HEK293 (cell line): ENCODE measurements around the gene TBPL1.

Experiments
- CTCF ChIA-PET: fragments of 350-600 bp; formaldehyde crosslinking; extraction: SDS; loops from one replicate; lab custom pipeline; 2021; ENCODE audit warnings: antibody characterized with exemption; lab: Yijun Ruan, JAX
- POLR2A ChIA-PET: fragments of 300-600 bp; formaldehyde crosslinking; extraction: SDS; loops from one replicate; lab custom pipeline; 2020; ENCODE audit warnings: antibody characterized with exemption, inconsistent platforms; lab: Yijun Ruan, JAX
- H3K27ac ChIP-seq: fragments of 200-500 bp; sonication (Bioruptor generic); 2 replicates; pipeline ENCODE4 v1.5.1; 2014; ENCODE audit warnings: low read depth, low read length, control low read depth, inconsistent platforms; ENCODE audit errors: extremely low read depth
- H3K36me3 ChIP-seq, 2 experiments: fragments of 200-500 bp in 1 of 2; sonication (Bioruptor generic) in 1 of 2; 1 replicate in 1 of 2; 2 replicates in 1 of 2; pipeline ENCODE4 v1.5.1; 2014 to 2017; ENCODE audit warnings: inconsistent platforms in 2 of 2, low read length in 2 of 2; ENCODE audit not compliant: control insufficient read depth in 2 of 2, insufficient read depth in 1 of 2
- H3K4me1 ChIP-seq: fragments of 200-500 bp; sonication (Bioruptor generic); 2 replicates; pipeline ENCODE4 v1.5.1; 2014; ENCODE audit warnings: mild to moderate bottlenecking, low read length, inconsistent platforms; ENCODE audit not compliant: control insufficient read depth, insufficient read depth
- H3K4me3 ChIP-seq: 2 replicates; pipeline ENCODE4 v1.5.1; 2011; ENCODE audit warnings: low read depth, mild to moderate bottlenecking, control low read depth, low read length, moderate library complexity
- H3K9me3 ChIP-seq: fragments of 200-500 bp; sonication (Bioruptor generic); 2 replicates; pipeline ENCODE4 v1.5.1; 2014; ENCODE audit warnings: low read depth, low read length, inconsistent platforms; ENCODE audit not compliant: control insufficient read depth, insufficient read depth
- BCL11A ChIP-seq: fragments of 450-650 bp; formaldehyde crosslinking; IDR thresholded peaks from 2 replicates; pipeline ENCODE4 v1.5.1; 2016; ENCODE audit warnings: low read depth, missing biosample characterization, missing genetic modification characterization
- EGR2 ChIP-seq: fragments of 450-650 bp; formaldehyde crosslinking; IDR thresholded peaks from 2 replicates; pipeline ENCODE4 v1.5.1; 2016; ENCODE audit warnings: low read depth, missing biosample characterization, missing genetic modification characterization
- HOXA7 ChIP-seq: sonication (generic); formaldehyde crosslinking; IDR thresholded peaks from 2 replicates; pipeline ENCODE4 v1.8.1; 2022; ENCODE audit warnings: missing genetic modification reagents, borderline replicate concordance
- SALL2 ChIP-seq: fragments of 450-650 bp; formaldehyde crosslinking; IDR thresholded peaks from 2 replicates; pipeline ENCODE4 v1.5.0; 2017; ENCODE audit warnings: missing biosample characterization, mild to moderate bottlenecking, missing genetic modification characterization, borderline replicate concordance
- ZBTB8A ChIP-seq: fragments of 450-650 bp; formaldehyde crosslinking; IDR thresholded peaks from 2 replicates; pipeline ENCODE4 v1.5.1; 2016; ENCODE audit warnings: missing biosample characterization, missing genetic modification characterization
- ZFP41 ChIP-seq: fragments of 450-650 bp; formaldehyde crosslinking; IDR thresholded peaks from 2 replicates; pipeline ENCODE4 v1.5.1; 2016; ENCODE audit warnings: missing biosample characterization, missing genetic modification characterization, borderline replicate concordance
- ZNF350 ChIP-seq: fragments of 450-650 bp; formaldehyde crosslinking; IDR thresholded peaks from 2 replicates; pipeline ENCODE4 v1.5.0; 2017; ENCODE audit warnings: missing biosample characterization, mild to moderate bottlenecking, missing genetic modification characterization
- ZNF501 ChIP-seq: fragments of 450-650 bp; formaldehyde crosslinking; IDR thresholded peaks from 2 replicates; pipeline ENCODE4 v1.5.1; 2016; ENCODE audit warnings: missing biosample characterization, missing genetic modification characterization
- ZNF521 ChIP-seq: fragments of 450-650 bp; formaldehyde crosslinking; IDR thresholded peaks from 2 replicates; pipeline ENCODE4 v1.5.1; 2017; ENCODE audit warnings: missing biosample characterization, mild to moderate bottlenecking, missing genetic modification characterization
- ZNF530 ChIP-seq: fragments of 450-650 bp; formaldehyde crosslinking; IDR thresholded peaks from 2 replicates; pipeline ENCODE4 v1.5.1; 2016; ENCODE audit warnings: low read depth, missing biosample characterization, missing genetic modification characterization
- ZNF621 ChIP-seq: fragments of 450-650 bp; formaldehyde crosslinking; IDR thresholded peaks from 2 replicates; pipeline ENCODE4 v1.5.1; 2017; ENCODE audit warnings: missing biosample characterization, missing genetic modification characterization
- ZNF626 ChIP-seq: fragments of 450-650 bp; sonication (Bioruptor Pico); formaldehyde crosslinking; IDR thresholded peaks from 2 replicates; pipeline ENCODE4 v1.5.1; 2018; ENCODE audit warnings: missing biosample characterization, missing genetic modification characterization, inconsistent platforms
- ZNF791 ChIP-seq: fragments of 450-650 bp; formaldehyde crosslinking; IDR thresholded peaks from 2 replicates; pipeline ENCODE4 v1.5.1; 2016; ENCODE audit warnings: missing biosample characterization, missing genetic modification characterization
- TF ChIP-seq, protein P1 (sequence below): fragments of 450-650 bp; formaldehyde crosslinking; IDR thresholded peaks from 2 replicates; pipeline ENCODE4 v1.5.1; 2016; ENCODE audit warnings: missing biosample characterization, missing genetic modification characterization
- TF ChIP-seq, protein P2 (sequence below): fragments of 450-650 bp; formaldehyde crosslinking; IDR thresholded peaks from 2 replicates; pipeline ENCODE4 v1.5.1; 2016; ENCODE audit warnings: missing biosample characterization, missing genetic modification characterization, borderline replicate concordance
- TF ChIP-seq, protein P3 (sequence below): fragments of 450-650 bp; formaldehyde crosslinking; IDR thresholded peaks from 2 replicates; pipeline ENCODE4 v1.5.1; 2016; ENCODE audit warnings: missing biosample characterization, missing genetic modification characterization
- TF ChIP-seq, protein P4 (sequence below): fragments of 450-650 bp; formaldehyde crosslinking; IDR thresholded peaks from 2 replicates; pipeline ENCODE4 v1.5.0; 2017; ENCODE audit warnings: missing biosample characterization, missing genetic modification characterization, borderline replicate concordance

Gene TBPL1

DNA sequence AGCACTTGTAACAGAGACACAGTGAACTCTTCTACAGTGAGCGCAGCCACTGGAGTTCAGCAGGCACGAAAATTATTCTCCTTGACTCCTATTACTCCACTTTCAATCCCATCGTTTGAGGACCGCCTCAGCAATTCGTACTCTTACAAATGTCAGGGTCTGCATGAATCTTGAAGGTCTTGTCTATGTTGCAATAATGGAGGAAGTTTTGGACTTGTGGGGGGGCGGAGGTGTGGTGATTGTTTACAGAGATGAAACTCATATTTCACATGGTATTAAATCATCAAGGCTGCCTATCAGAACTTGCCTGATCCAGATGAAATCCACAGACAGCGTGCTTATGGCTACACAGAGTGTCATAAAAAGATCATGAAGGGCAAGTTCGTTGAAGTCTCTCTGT, 57.4 kb downstream of the TBPL1 start:
- Histone ChIP-seq H3K27ac (no peak overlapping the region), H3K4me3 (no peak overlapping the region), H3K4me1 (peaks cover 11% of the 10 kb centered on the region; the same call in 1 of the 2 replicates), H3K36me3 (no peaks in the 10 kb centered on the region), H3K9me3 (no peaks in the 10 kb centered on the region)
- ChIA-PET CTCF (no interaction called here), POLR2A (no interaction called here)
- TF ChIP-seq ZNF621, result no peak
- no peak for TF ChIP-seq ZNF350
- no peak for TF ChIP-seq ZNF530 (tag by site-specific recombination)
- TF ChIP-seq ZNF521 (tag by site-specific recombination), result no peak
- TF ChIP-seq, protein P1, sequence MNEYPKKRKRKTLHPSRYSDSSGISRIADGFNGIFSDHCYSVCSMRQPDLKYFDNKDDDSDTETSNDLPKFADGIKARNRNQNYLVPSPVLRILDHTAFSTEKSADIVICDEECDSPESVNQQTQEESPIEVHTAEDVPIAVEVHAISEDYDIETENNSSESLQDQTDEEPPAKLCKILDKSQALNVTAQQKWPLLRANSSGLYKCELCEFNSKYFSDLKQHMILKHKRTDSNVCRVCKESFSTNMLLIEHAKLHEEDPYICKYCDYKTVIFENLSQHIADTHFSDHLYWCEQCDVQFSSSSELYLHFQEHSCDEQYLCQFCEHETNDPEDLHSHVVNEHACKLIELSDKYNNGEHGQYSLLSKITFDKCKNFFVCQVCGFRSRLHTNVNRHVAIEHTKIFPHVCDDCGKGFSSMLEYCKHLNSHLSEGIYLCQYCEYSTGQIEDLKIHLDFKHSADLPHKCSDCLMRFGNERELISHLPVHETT (tag by site-specific recombination), result no peak
- TF ChIP-seq, protein P2, sequence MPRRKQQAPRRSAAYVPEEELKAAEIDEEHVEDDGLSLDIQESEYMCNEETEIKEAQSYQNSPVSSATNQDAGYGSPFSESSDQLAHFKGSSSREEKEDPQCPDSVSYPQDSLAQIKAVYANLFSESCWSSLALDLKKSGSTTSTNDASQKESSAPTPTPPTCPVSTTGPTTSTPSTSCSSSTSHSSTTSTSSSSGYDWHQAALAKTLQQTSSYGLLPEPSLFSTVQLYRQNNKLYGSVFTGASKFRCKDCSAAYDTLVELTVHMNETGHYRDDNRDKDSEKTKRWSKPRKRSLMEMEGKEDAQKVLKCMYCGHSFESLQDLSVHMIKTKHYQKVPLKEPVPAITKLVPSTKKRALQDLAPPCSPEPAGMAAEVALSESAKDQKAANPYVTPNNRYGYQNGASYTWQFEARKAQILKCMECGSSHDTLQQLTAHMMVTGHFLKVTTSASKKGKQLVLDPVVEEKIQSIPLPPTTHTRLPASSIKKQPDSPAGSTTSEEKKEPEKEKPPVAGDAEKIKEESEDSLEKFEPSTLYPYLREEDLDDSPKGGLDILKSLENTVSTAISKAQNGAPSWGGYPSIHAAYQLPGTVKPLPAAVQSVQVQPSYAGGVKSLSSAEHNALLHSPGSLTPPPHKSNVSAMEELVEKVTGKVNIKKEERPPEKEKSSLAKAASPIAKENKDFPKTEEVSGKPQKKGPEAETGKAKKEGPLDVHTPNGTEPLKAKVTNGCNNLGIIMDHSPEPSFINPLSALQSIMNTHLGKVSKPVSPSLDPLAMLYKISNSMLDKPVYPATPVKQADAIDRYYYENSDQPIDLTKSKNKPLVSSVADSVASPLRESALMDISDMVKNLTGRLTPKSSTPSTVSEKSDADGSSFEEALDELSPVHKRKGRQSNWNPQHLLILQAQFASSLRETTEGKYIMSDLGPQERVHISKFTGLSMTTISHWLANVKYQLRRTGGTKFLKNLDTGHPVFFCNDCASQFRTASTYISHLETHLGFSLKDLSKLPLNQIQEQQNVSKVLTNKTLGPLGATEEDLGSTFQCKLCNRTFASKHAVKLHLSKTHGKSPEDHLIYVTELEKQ (tag by site-specific recombination), result no peak
- no peak for TF ChIP-seq BCL11A (tag by site-specific recombination)
- TF ChIP-seq ZNF791 (tag by site-specific recombination), result no peak
- TF ChIP-seq ZBTB8A (tag by site-specific recombination), result no peak
- no peak for TF ChIP-seq HOXA7 (CRISPR knock-in tag)
- TF ChIP-seq, protein P3, sequence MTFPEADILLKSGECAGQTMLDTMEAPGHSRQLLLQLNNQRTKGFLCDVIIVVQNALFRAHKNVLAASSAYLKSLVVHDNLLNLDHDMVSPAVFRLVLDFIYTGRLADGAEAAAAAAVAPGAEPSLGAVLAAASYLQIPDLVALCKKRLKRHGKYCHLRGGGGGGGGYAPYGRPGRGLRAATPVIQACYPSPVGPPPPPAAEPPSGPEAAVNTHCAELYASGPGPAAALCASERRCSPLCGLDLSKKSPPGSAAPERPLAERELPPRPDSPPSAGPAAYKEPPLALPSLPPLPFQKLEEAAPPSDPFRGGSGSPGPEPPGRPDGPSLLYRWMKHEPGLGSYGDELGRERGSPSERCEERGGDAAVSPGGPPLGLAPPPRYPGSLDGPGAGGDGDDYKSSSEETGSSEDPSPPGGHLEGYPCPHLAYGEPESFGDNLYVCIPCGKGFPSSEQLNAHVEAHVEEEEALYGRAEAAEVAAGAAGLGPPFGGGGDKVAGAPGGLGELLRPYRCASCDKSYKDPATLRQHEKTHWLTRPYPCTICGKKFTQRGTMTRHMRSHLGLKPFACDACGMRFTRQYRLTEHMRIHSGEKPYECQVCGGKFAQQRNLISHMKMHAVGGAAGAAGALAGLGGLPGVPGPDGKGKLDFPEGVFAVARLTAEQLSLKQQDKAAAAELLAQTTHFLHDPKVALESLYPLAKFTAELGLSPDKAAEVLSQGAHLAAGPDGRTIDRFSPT (tag by site-specific recombination), result no peak
- TF ChIP-seq, protein P4, sequence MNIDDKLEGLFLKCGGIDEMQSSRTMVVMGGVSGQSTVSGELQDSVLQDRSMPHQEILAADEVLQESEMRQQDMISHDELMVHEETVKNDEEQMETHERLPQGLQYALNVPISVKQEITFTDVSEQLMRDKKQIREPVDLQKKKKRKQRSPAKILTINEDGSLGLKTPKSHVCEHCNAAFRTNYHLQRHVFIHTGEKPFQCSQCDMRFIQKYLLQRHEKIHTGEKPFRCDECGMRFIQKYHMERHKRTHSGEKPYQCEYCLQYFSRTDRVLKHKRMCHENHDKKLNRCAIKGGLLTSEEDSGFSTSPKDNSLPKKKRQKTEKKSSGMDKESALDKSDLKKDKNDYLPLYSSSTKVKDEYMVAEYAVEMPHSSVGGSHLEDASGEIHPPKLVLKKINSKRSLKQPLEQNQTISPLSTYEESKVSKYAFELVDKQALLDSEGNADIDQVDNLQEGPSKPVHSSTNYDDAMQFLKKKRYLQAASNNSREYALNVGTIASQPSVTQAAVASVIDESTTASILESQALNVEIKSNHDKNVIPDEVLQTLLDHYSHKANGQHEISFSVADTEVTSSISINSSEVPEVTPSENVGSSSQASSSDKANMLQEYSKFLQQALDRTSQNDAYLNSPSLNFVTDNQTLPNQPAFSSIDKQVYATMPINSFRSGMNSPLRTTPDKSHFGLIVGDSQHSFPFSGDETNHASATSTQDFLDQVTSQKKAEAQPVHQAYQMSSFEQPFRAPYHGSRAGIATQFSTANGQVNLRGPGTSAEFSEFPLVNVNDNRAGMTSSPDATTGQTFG, result no peak
- no peak for TF ChIP-seq ZNF626 (tag by site-specific recombination)
- no peak for TF ChIP-seq SALL2 (tag by site-specific recombination)
- no peak for TF ChIP-seq EGR2 (tag by site-specific recombination)
- TF ChIP-seq ZNF501 (tag by site-specific recombination), result no peak
- no peak for TF ChIP-seq ZFP41 (tag by site-specific recombination)
